ENCODE measurements around the gene KAZALD1. TPM values are rescaled to one million over a fixed set of nuclear protein-coding genes. Genes with fewer than 3 reads are reported as not detected.

The KAZALD1 gene
- polyA plus RNA-seq, 1 experiment, result 10.8 TPM

- TF ChIP-seq CTCF (IDR thresholded peaks at IDR 0.05; ENCODE audit: low read depth, low read length), result no peak
- H3K27me3 ChIP-seq (ENCODE audit: control insufficient read depth, insufficient read depth, low read length), result peaks cover 17% of the 10 kb centered on the region
- CTCF ChIA-PET, result interaction anchor here (17.3 kb wide), 1 partner anchor 16 kb away, joined by 414 read pairs; the partner anchor contains the start of gene KAZALD1
- POLR2A ChIA-PET, result no interaction called here
- no peaks in the 10 kb centered on the region; the same call in 1 of the 2 replicates for H3K9me3 ChIP-seq (ENCODE audit: control insufficient read depth, insufficient read depth, low read length)
- DNase-seq (ENCODE audit: low read depth, low spot score), result no peak
- no peak overlapping the region for H3K27ac ChIP-seq (ENCODE audit: low read depth, low read length)
- no peak overlapping the region for H3K4me3 ChIP-seq (ENCODE audit: low read depth, low read length)
Observed at GRCh38 chr10:101047961-101048892, 13.6 kb upstream of the KAZALD1 start.

- peak overlapping the region; percentile 39 for H3K4me3 ChIP-seq (ENCODE audit: low read depth, low read length)
- no peak for DNase-seq (ENCODE audit: low read depth, low spot score)
Observed at GRCh38 chr10:101050208-101051069, 11.3 kb upstream of the KAZALD1 start.

GRCh38 chr10:101052285-101052684 is 9.5 kb upstream of the KAZALD1 start:
- Histone ChIP-seq H3K27me3 (ENCODE audit: control insufficient read depth, insufficient read depth, low read length) (peaks cover 17% of the 10 kb centered on the region), H3K4me3 (ENCODE audit: low read depth, low read length) (no peak overlapping the region), H3K9me3 (ENCODE audit: control insufficient read depth, insufficient read depth, low read length) (no peaks in the 10 kb centered on the region; the same call in 1 of the 2 replicates), H3K27ac (ENCODE audit: low read depth, low read length) (peak overlapping the region; percentile 39)
- no peak for DNase-seq (ENCODE audit: low read depth, low spot score)
- POLR2A ChIA-PET, result interaction anchor here (1.2 to 1.8 kb wide), 3 partner anchors 9 to 45 kb away, joined by 4 to 16 read pairs (median 8); partner anchors contain the start of gene KAZALD1
- TF ChIP-seq CTCF (IDR thresholded peaks at IDR 0.05; ENCODE audit: low read depth, low read length), result no peak
- CTCF ChIA-PET, result interaction anchor here (0.9 to 17.3 kb wide), 7 partner anchors 11 to 435 kb away, joined by 3 to 414 read pairs (median 15); partner anchors contain the start of gene KAZALD1

More at GRCh38 chr10:101050208-101051069, 11.3 kb upstream of the KAZALD1 start:
- ChIA-PET POLR2A (interaction anchor here (0.6 to 2.1 kb wide), 4 partner anchors 9 to 65 kb away, joined by 3 to 14 read pairs (median 5); partner anchors contain the start of gene KAZALD1), CTCF (interaction anchor here (0.6 to 17.3 kb wide), 25 partner anchors 9 to 1281 kb away, joined by 3 to 414 read pairs (median 4); partner anchors contain the start of genes KAZALD1, PDZD7 and SFXN3)
- H3K27me3 ChIP-seq (ENCODE audit: control insufficient read depth, insufficient read depth, low read length), result peaks cover 17% of the 10 kb centered on the region
- H3K27ac ChIP-seq (ENCODE audit: low read depth, low read length), result peak overlapping the region; percentile 11
- no peaks in the 10 kb centered on the region; the same call in 1 of the 2 replicates for H3K9me3 ChIP-seq (ENCODE audit: control insufficient read depth, insufficient read depth, low read length)
- peak; percentile 85 for TF ChIP-seq CTCF (IDR thresholded peaks at IDR 0.05; ENCODE audit: low read depth, low read length)

- Histone ChIP-seq H3K9me3 (ENCODE audit: control insufficient read depth, insufficient read depth, low read length) (no peaks in the 10 kb centered on the region), H3K4me3 (ENCODE audit: low read depth, low read length) (no peak overlapping the region), H3K27me3 (ENCODE audit: control insufficient read depth, insufficient read depth, low read length) (peaks cover 11% of the 10 kb centered on the region), H3K27ac (ENCODE audit: low read depth, low read length) (no peak overlapping the region)
- no peak for DNase-seq (ENCODE audit: low read depth, low spot score)
- CTCF ChIA-PET, result interaction anchor here (4.4 to 17.3 kb wide), 2 partner anchors 11 to 89 kb away, joined by 45 to 414 read pairs; partner anchors contain the start of gene KAZALD1
- POLR2A ChIA-PET, result interaction anchor here (0.9 kb wide), 1 partner anchor 10 kb away, joined by 4 read pairs; no protein-coding TSS in a partner anchor
- no peak for TF ChIP-seq CTCF (IDR thresholded peaks at IDR 0.05; ENCODE audit: low read depth, low read length)
Observed at GRCh38 chr10:101053516-101053915, 8.3 kb upstream of the KAZALD1 start.
